H9 (cell line): ENCODE data around the gene TMA7B. TPM values are rescaled to one million over a fixed set of nuclear protein-coding genes. Genes with fewer than 3 reads are reported as not detected.

Experiments
- DNase-seq: peaks from one replicate; pipeline ENCODE4 v3.0.0-alpha.2; 2017
- H2AFZ ChIP-seq: one replicate; pipeline ENCODE4 v1.6.1; 2013; ENCODE audit warnings: mild to moderate bottlenecking, low read length, control low read depth, moderate library complexity
- H2AK5ac ChIP-seq: 2 replicates; pipeline ENCODE4 v1.6.1; 2013; ENCODE audit warnings: low read length, control low read depth, mixed read lengths; ENCODE audit not compliant: insufficient read length
- H2BK120ac ChIP-seq: one replicate; pipeline ENCODE4 v1.6.1; 2013; ENCODE audit warnings: low read depth, mild to moderate bottlenecking, low read length, control low read depth, inconsistent platforms; ENCODE audit not compliant: poor library complexity, severe bottlenecking
- H2BK12ac ChIP-seq: 2 replicates; pipeline ENCODE4 v1.6.1; 2013; ENCODE audit warnings: low read length, control low read depth, mixed read lengths, low read depth; ENCODE audit not compliant: insufficient read length
- H2BK15ac ChIP-seq: 2 replicates; pipeline ENCODE4 v1.6.1; 2013; ENCODE audit warnings: low read depth, low read length, control low read depth
- H2BK20ac ChIP-seq: one replicate; pipeline ENCODE4 v1.6.1; 2013; ENCODE audit warnings: low read depth, mild to moderate bottlenecking, low read length, control low read depth, inconsistent platforms; ENCODE audit not compliant: poor library complexity, severe bottlenecking
- H2BK5ac ChIP-seq: 2 replicates; pipeline ENCODE4 v1.6.1; 2013; ENCODE audit warnings: low read length, control low read depth, mixed read lengths; ENCODE audit not compliant: insufficient read length
- H3K14ac ChIP-seq: 2 replicates; pipeline ENCODE4 v1.6.1; 2013; ENCODE audit warnings: low read length, control low read depth; ENCODE audit not compliant: insufficient read depth
- H3K18ac ChIP-seq: 2 replicates; pipeline ENCODE4 v1.6.1; 2013; ENCODE audit warnings: low read depth, mild to moderate bottlenecking, mixed read lengths, low read length, control low read depth; ENCODE audit not compliant: insufficient read length
- H3K23ac ChIP-seq: 2 replicates; pipeline ENCODE4 v1.6.1; 2013; ENCODE audit warnings: low read length, control low read depth, mixed read lengths, low read depth; ENCODE audit not compliant: insufficient read length
- H3K23me2 ChIP-seq: 2 replicates; pipeline ENCODE4 v1.6.1; 2013; ENCODE audit warnings: low read depth, mild to moderate bottlenecking, mixed read lengths, low read length, control low read depth; ENCODE audit not compliant: insufficient read length, poor library complexity, severe bottlenecking
- H3K27ac ChIP-seq: 2 replicates; pipeline ENCODE4 v1.5.1; 2013; ENCODE audit warnings: low read length, control low read depth, mixed read lengths, low read depth; ENCODE audit not compliant: insufficient read length
- H3K27me3 ChIP-seq: 2 replicates; pipeline ENCODE4 v1.6.1; 2013; ENCODE audit warnings: low read length, control low read depth, inconsistent platforms; ENCODE audit not compliant: insufficient read depth
- H3K4ac ChIP-seq: 2 replicates; pipeline ENCODE4 v1.6.1; 2013; ENCODE audit warnings: low read depth, mild to moderate bottlenecking, control low read depth, inconsistent platforms, low read length, moderate library complexity
- H3K4me1 ChIP-seq: 2 replicates; pipeline ENCODE4 v1.6.1; 2013; ENCODE audit warnings: low read length, control low read depth, inconsistent platforms; ENCODE audit not compliant: insufficient read depth
- H3K4me2 ChIP-seq: 2 replicates; pipeline ENCODE4 v1.6.1; 2013; ENCODE audit warnings: low read length, control low read depth, mixed read lengths; ENCODE audit not compliant: insufficient read length, insufficient read depth
- H3K56ac ChIP-seq: 2 replicates; pipeline ENCODE4 v1.6.1; 2013; ENCODE audit warnings: low read depth, mild to moderate bottlenecking, mixed read lengths, low read length, control low read depth; ENCODE audit not compliant: insufficient read length
- H3K79me1 ChIP-seq: 2 replicates; pipeline ENCODE4 v1.6.1; 2013; ENCODE audit warnings: low read depth, mild to moderate bottlenecking, moderate library complexity, low read length, control low read depth, inconsistent platforms; ENCODE audit not compliant: insufficient read depth, poor library complexity, severe bottlenecking
- H3K79me2 ChIP-seq: 2 replicates; pipeline ENCODE4 v1.6.1; 2013; ENCODE audit warnings: low read length, control low read depth, inconsistent platforms; ENCODE audit not compliant: insufficient read depth
- H3K9ac ChIP-seq: 2 replicates; pipeline ENCODE4 v1.6.1; 2013; ENCODE audit warnings: low read length, control low read depth, mixed read lengths; ENCODE audit not compliant: insufficient read length; ENCODE audit errors: extremely low read depth
- H3K9me3 ChIP-seq: one replicate; pipeline ENCODE4 v1.6.1; 2013; ENCODE audit warnings: low read depth, low read length, inconsistent platforms; ENCODE audit not compliant: control insufficient read depth
- H3T11ph ChIP-seq: one replicate; pipeline ENCODE4 v1.6.1; 2013; ENCODE audit warnings: mild to moderate bottlenecking, low read length, control low read depth, inconsistent platforms
- H4K20me1 ChIP-seq: one replicate; pipeline ENCODE4 v1.6.1; 2013; ENCODE audit not compliant: control insufficient read depth, insufficient read length, insufficient read depth
- H4K5ac ChIP-seq: 2 replicates; pipeline ENCODE4 v1.6.1; 2013; ENCODE audit warnings: low read depth, mild to moderate bottlenecking, mixed read lengths, low read length, control low read depth; ENCODE audit not compliant: insufficient read length
- H4K8ac ChIP-seq: replicated peaks from 2 replicates; pipeline ENCODE4 v1.6.1; 2013; ENCODE audit warnings: low read length, control low read depth, mixed read lengths, low read depth; ENCODE audit not compliant: insufficient read length
- H4K91ac ChIP-seq: 2 replicates; pipeline ENCODE4 v1.6.1; 2013; ENCODE audit warnings: low read depth, mild to moderate bottlenecking, moderate library complexity, mixed read lengths, low read length, control low read depth; ENCODE audit not compliant: insufficient read length
- H3K27ac Mint-ChIP-seq, 3 experiments: 2 replicates in 2 of 3; 3 replicates in 1 of 3; pipeline ENCODE4 v1.8.0; 2020 to 2021; ENCODE audit warnings: mixed read lengths in 3 of 3, mild to moderate bottlenecking in 1 of 3, moderate library complexity in 1 of 3
- H3K27me3 Mint-ChIP-seq: 2 replicates; pipeline ENCODE4 v1.8.0; 2021; ENCODE audit warnings: low read depth, mild to moderate bottlenecking, moderate library complexity, mixed read lengths
- H3K36me3 Mint-ChIP-seq, 3 experiments: 2 replicates in 2 of 3; 3 replicates in 1 of 3; pipeline ENCODE4 v1.8.0; 2020 to 2021; ENCODE audit warnings: low read depth in 3 of 3, mixed read lengths in 3 of 3; ENCODE audit not compliant: insufficient read depth in 1 of 3
- H3K4me1 Mint-ChIP-seq, 2 experiments: 2 replicates each; pipeline ENCODE4 v1.8.0; 2020; ENCODE audit warnings: mixed read lengths in 2 of 2
- H3K4me3 Mint-ChIP-seq, 2 experiments: 2 replicates in 1 of 2; 3 replicates in 1 of 2; pipeline ENCODE4 v1.8.0; 2020 to 2021; ENCODE audit warnings: mild to moderate bottlenecking in 2 of 2, mixed read lengths in 2 of 2, moderate library complexity in 1 of 2
- H3K9me3 Mint-ChIP-seq, 2 experiments: 2 replicates in 1 of 2; 3 replicates in 1 of 2; pipeline ENCODE4 v1.8.0; 2020; ENCODE audit warnings: mild to moderate bottlenecking in 2 of 2, mixed read lengths in 2 of 2, moderate library complexity in 1 of 2
- WGBS: extraction: QIAGEN DNeasy Blood & Tissue Kit; methylation state at CpG from one replicate; pipeline ENCODE4 v1.1.7; 2013; ENCODE audit warnings: missing lambda C conversion rate, low lambda C conversion rate, mixed read lengths; ENCODE audit not compliant: insufficient read length; ENCODE audit errors: extremely low coverage; 5-methylcytosine and 5-hydroxymethylcytosine counted together
- total RNA-seq: library from RNA; stranded (reverse); gene quantifications from 2 replicates; pipeline ENCODE4 v1.2.1, GENCODE V29; 2021
- TF ChIP-seq, protein P1 (sequence below): fragments of 200-600 bp; sonication (generic); conservative IDR thresholded peaks from 3 replicates; pipeline ENCODE4 v1.8.0; 2021; ENCODE audit warnings: antibody characterized with exemption, mild to moderate bottlenecking

The TMA7B gene
- total RNA-seq, 1 experiment from 2014 or later, result not detected

DNA sequence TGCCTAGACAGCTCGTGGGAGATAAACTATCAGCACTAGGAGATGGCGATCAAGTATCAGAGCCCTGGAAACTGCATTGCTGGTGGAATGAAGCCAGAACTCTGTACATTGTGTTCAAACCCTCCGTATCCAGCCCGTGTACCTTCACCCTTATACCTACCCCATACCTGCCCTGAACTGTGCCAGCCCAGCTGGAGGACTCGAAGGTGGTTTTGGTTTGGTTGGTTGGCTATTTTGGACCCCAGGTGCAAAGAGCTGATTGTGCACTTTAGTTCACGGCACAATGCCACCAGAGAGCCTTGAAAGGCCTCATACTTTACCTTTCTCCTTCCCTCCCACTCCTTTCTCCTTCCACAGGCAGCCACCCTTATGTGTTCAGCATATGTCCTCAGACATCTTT, 50.5 kb downstream of the TMA7B start:
- Histone ChIP-seq H3K27me3 (no peaks in the 10 kb centered on the region), H2BK5ac (no peak overlapping the region), H2AFZ (no peak overlapping the region), H4K91ac (no peak overlapping the region), H3K23ac (no peak overlapping the region), H4K20me1 (peaks cover 5% of the 10 kb centered on the region), H3K18ac (no peak overlapping the region), H3K79me2 (no peaks in the 10 kb centered on the region), H2BK120ac (no peak overlapping the region), H3K9ac (no peak overlapping the region), H3K4me2 (no peak overlapping the region), H3K9me3 (no peaks in the 10 kb centered on the region), H3K79me1 (peaks cover 7% of the 10 kb centered on the region), H3K4ac (no peak overlapping the region), H4K8ac (no peak overlapping the region), H3K56ac (no peak overlapping the region), H3K23me2 (peaks cover 4% of the 10 kb centered on the region), H2BK20ac (no peak overlapping the region), H3K27ac (no peak overlapping the region), H3K14ac (no peak overlapping the region), H2BK15ac (no peak overlapping the region), H2AK5ac (no peak overlapping the region), H2BK12ac (no peak overlapping the region), H3K4me1 (peaks cover 6% of the 10 kb centered on the region), H4K5ac (no peak overlapping the region), H3T11ph (no peak overlapping the region)
- peaks cover 25% of the 10 kb centered on the region for H3K27me3 Mint-ChIP-seq
- no CpG with 5 or more reads among the region's 6 CpGs for WGBS
- no peak overlapping the region; a peak in 1 of 5 replicates for H3K4me3 Mint-ChIP-seq
- H3K27ac Mint-ChIP-seq, result no peak overlapping the region
- no peaks in the 10 kb centered on the region; a peak in 1 of 5 replicates for H3K9me3 Mint-ChIP-seq
- peaks cover 26 to 36% of the 10 kb centered on the region in 2 experiments for H3K4me1 Mint-ChIP-seq
- TF ChIP-seq, protein P1, sequence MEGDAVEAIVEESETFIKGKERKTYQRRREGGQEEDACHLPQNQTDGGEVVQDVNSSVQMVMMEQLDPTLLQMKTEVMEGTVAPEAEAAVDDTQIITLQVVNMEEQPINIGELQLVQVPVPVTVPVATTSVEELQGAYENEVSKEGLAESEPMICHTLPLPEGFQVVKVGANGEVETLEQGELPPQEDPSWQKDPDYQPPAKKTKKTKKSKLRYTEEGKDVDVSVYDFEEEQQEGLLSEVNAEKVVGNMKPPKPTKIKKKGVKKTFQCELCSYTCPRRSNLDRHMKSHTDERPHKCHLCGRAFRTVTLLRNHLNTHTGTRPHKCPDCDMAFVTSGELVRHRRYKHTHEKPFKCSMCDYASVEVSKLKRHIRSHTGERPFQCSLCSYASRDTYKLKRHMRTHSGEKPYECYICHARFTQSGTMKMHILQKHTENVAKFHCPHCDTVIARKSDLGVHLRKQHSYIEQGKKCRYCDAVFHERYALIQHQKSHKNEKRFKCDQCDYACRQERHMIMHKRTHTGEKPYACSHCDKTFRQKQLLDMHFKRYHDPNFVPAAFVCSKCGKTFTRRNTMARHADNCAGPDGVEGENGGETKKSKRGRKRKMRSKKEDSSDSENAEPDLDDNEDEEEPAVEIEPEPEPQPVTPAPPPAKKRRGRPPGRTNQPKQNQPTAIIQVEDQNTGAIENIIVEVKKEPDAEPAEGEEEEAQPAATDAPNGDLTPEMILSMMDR, result no peak
- peaks cover 0 to 6% (median 5%) of the 10 kb centered on the region in 3 experiments; a peak in 5 of 7 replicates for H3K36me3 Mint-ChIP-seq
- no peak for DNase-seq

Other genes starting within 250 kb of the TMA7B start
- gene ENTHD1, start 66.6 kb upstream of the TMA7B start, total RNA-seq, result not detected in 2 replicates
- not detected in 2 replicates for gene GRAP2, start 59.3 kb upstream of the TMA7B start, total RNA-seq
- gene FAM83F, start 34.6 kb downstream of the TMA7B start, total RNA-seq, result 17.4 and 19.6 TPM in 2 replicates
- gene TNRC6B, start 217.5 kb downstream of the TMA7B start, total RNA-seq, result 53.5 and 58.1 TPM in 2 replicates